Esophagus squamous epithelium (tissue), 4 donors: ENCODE data around the gene RAMACL.

Experiments
- POLR2A ChIP-seq, 4 donors: fragments of 450-650 bp; IDR thresholded peaks; one replicate each; pipeline ENCODE4 v1.6.1; 2017; ENCODE audit warnings: antibody characterized with exemption in 4 of 4, mild to moderate bottlenecking in 4 of 4, moderate library complexity in 3 of 4
- TF ChIP-seq, protein P1 (sequence below), 6 experiments: fragments of 450-650 bp in 4 of 6; fragments of 200-600 bp in 2 of 6; sonication (generic) in 2 of 6; IDR thresholded peaks; one replicate each; pipeline ENCODE4 v1.5.1; 2016 to 2019; ENCODE audit warnings: antibody characterized with exemption in 6 of 6, mild to moderate bottlenecking in 4 of 6, moderate library complexity in 4 of 6

DNA sequence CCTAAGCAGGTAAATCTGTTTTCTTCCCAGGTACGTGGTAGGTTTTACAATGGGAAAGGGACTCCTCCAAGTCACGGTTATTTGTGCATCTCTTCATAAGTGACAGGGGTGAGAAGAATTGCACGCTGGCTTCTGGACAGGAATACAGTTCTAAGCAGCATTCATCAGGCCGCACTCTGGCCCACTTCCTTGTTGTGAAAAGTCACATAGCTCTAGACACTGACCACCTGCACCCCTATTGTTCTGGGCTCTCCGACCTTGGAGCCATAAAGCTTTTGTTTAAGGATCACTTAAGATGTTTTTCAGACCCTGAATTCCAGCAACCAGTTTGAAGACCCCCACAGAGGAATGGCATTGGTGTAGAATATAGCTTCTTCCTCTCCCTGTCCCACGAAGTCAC, 31.4 kb downstream of the RAMACL start:
- TF ChIP-seq POLR2A (IDR thresholded peaks at IDR 0.05), result no peak
- TF ChIP-seq, protein P1, sequence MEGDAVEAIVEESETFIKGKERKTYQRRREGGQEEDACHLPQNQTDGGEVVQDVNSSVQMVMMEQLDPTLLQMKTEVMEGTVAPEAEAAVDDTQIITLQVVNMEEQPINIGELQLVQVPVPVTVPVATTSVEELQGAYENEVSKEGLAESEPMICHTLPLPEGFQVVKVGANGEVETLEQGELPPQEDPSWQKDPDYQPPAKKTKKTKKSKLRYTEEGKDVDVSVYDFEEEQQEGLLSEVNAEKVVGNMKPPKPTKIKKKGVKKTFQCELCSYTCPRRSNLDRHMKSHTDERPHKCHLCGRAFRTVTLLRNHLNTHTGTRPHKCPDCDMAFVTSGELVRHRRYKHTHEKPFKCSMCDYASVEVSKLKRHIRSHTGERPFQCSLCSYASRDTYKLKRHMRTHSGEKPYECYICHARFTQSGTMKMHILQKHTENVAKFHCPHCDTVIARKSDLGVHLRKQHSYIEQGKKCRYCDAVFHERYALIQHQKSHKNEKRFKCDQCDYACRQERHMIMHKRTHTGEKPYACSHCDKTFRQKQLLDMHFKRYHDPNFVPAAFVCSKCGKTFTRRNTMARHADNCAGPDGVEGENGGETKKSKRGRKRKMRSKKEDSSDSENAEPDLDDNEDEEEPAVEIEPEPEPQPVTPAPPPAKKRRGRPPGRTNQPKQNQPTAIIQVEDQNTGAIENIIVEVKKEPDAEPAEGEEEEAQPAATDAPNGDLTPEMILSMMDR (IDR thresholded peaks at IDR 0.05), result no peak
